OCI-LY1 (cell line): Measurements from ENCODE around the gene HIRA.

ENCODE experiments used
- H2AFZ ChIP-seq: fragments of 200-600 bp; sonication (generic), shearing (Covaris generic); 2 replicates; pipeline ENCODE4 v1.6.0; 2014; ENCODE audit warnings: antibody characterized with exemption, mild to moderate bottlenecking, low read length
- H3F3A ChIP-seq: fragments of 200-600 bp; sonication (generic), shearing (Covaris generic); 2 replicates; pipeline ENCODE4 v1.6.0; 2014; ENCODE audit warnings: mild to moderate bottlenecking, antibody characterized with exemption, low read length, moderate library complexity; ENCODE audit not compliant: insufficient read depth
- H3K27ac ChIP-seq: fragments of 200-600 bp; sonication (generic); 2 replicates; pipeline ENCODE4 v1.5.1; 2014; ENCODE audit warnings: low read length, mixed run types, mild to moderate bottlenecking, low read depth; ENCODE audit not compliant: poor library complexity, severe bottlenecking
- H3K27me3 ChIP-seq: fragments of 200-600 bp; sonication (generic); 2 replicates; pipeline ENCODE4 v1.6.0; 2014; ENCODE audit warnings: antibody characterized with exemption, mild to moderate bottlenecking, low read length, moderate library complexity; ENCODE audit not compliant: insufficient read depth
- H3K36me3 ChIP-seq: fragments of 200-600 bp; sonication (generic); 2 replicates; pipeline ENCODE4 v1.6.1; 2014; ENCODE audit warnings: mild to moderate bottlenecking, antibody characterized with exemption, low read length, moderate library complexity, mixed read lengths; ENCODE audit not compliant: insufficient read depth
- H3K4me1 ChIP-seq: fragments of 200-600 bp; sonication (generic); 2 replicates; pipeline ENCODE4 v1.5.1; 2014; ENCODE audit warnings: mild to moderate bottlenecking, low read length, moderate library complexity; ENCODE audit not compliant: insufficient read depth, severe bottlenecking
- H3K4me2 ChIP-seq: fragments of 200-600 bp; sonication (generic), shearing (Covaris generic); 2 replicates; pipeline ENCODE4 v1.6.1; 2014; ENCODE audit warnings: low read length
- H3K4me3 ChIP-seq: fragments of 200-600 bp; sonication (generic); 2 replicates; pipeline ENCODE4 v1.5.1; 2014; ENCODE audit warnings: low read length, low read depth, mild to moderate bottlenecking, mixed read lengths; ENCODE audit not compliant: poor library complexity, severe bottlenecking
- H3K79me2 ChIP-seq: fragments of 200-600 bp; shearing (Covaris generic); 2 replicates; pipeline ENCODE4 v1.6.1; 2016; ENCODE audit warnings: mixed run types, low read length, mixed read lengths; ENCODE audit not compliant: insufficient read depth
- H3K9ac ChIP-seq: fragments of 200-600 bp; sonication (generic), shearing (Covaris generic); 2 replicates; pipeline ENCODE4 v1.6.1; 2014; ENCODE audit warnings: mild to moderate bottlenecking, low read length, mixed read lengths
- H3K9me2 ChIP-seq: fragments of 200-600 bp; sonication (generic), shearing (Covaris generic); 2 replicates; pipeline ENCODE4 v1.6.1; 2014; ENCODE audit warnings: low read depth, mild to moderate bottlenecking, low read length, mixed read lengths
- H3K9me3 ChIP-seq: fragments of 200-600 bp; shearing (Covaris generic); 2 replicates; pipeline ENCODE4 v1.6.1; 2014; ENCODE audit warnings: low read length, mixed read lengths
- H4K20me1 ChIP-seq: fragments of 200-600 bp; sonication (generic), shearing (Covaris generic); 2 replicates; pipeline ENCODE4 v1.6.0; 2016; ENCODE audit warnings: mild to moderate bottlenecking, low read length; ENCODE audit not compliant: insufficient read depth
- CTCF ChIP-seq: fragments of 200-600 bp; sonication (generic), shearing (Covaris generic); IDR thresholded peaks from 2 replicates; pipeline ENCODE4 v1.5.1; 2017; ENCODE audit warnings: mild to moderate bottlenecking, antibody characterized with exemption, low read length, moderate library complexity, mixed read lengths
- EZH2 ChIP-seq: fragments of 200-600 bp; sonication (generic), shearing (Covaris generic); IDR thresholded peaks from 2 replicates; pipeline ENCODE4 v1.8.0; 2017; ENCODE audit warnings: borderline replicate concordance, mixed run types, mild to moderate bottlenecking, antibody characterized with exemption, low read length, moderate library complexity, mixed read lengths

HIRA gene

GRCh38 chr22:19351604-19352003, 79.9 kb downstream of the HIRA start:
- no peak overlapping the region for H2AFZ ChIP-seq
- H3K79me2 ChIP-seq: no peaks in the 10 kb centered on the region
- H3K36me3 ChIP-seq: peaks cover 92% of the 10 kb centered on the region
- H3K4me2 ChIP-seq: no peak overlapping the region
- TF ChIP-seq CTCF (no peak), EZH2 (no peak)
- H3K4me1 ChIP-seq: no peaks in the 10 kb centered on the region
- no peaks in the 10 kb centered on the region for H3K9me3 ChIP-seq
- no peak overlapping the region for H3K27ac ChIP-seq
- no peaks in the 10 kb centered on the region for H3K27me3 ChIP-seq
- no peak overlapping the region for H3K4me3 ChIP-seq
- H3F3A ChIP-seq: no peaks in the 10 kb centered on the region
- H3K9me2 ChIP-seq: no peaks in the 10 kb centered on the region
- no peaks in the 10 kb centered on the region for H4K20me1 ChIP-seq
- H3K9ac ChIP-seq: no peak overlapping the region

GRCh38 chr22:19350947-19351346, 80.6 kb downstream of the HIRA start:
- Histone ChIP-seq H3K4me2 (no peak overlapping the region), H3K9ac (no peak overlapping the region), H3K4me3 (no peak overlapping the region), H3K9me3 (no peaks in the 10 kb centered on the region), H3K36me3 (peaks cover 92% of the 10 kb centered on the region), H3K4me1 (no peaks in the 10 kb centered on the region), H3F3A (no peaks in the 10 kb centered on the region), H4K20me1 (no peaks in the 10 kb centered on the region), H2AFZ (no peak overlapping the region), H3K27me3 (no peaks in the 10 kb centered on the region), H3K27ac (no peak overlapping the region), H3K79me2 (no peaks in the 10 kb centered on the region), H3K9me2 (no peaks in the 10 kb centered on the region)
- TF ChIP-seq EZH2 (no peak), CTCF (no peak)

GRCh38 chr22:19350476-19350859, 81.1 kb downstream of the HIRA start:
- Histone ChIP-seq H3K4me2 (no peak overlapping the region), H3K79me2 (no peaks in the 10 kb centered on the region), H3K4me1 (no peaks in the 10 kb centered on the region), H3K9me2 (no peaks in the 10 kb centered on the region), H3K36me3 (peaks cover 90% of the 10 kb centered on the region), H3K4me3 (no peak overlapping the region), H3K27me3 (no peaks in the 10 kb centered on the region), H4K20me1 (no peaks in the 10 kb centered on the region), H3K27ac (no peak overlapping the region), H3F3A (no peaks in the 10 kb centered on the region), H3K9ac (no peak overlapping the region), H3K9me3 (no peaks in the 10 kb centered on the region), H2AFZ (no peak overlapping the region)
- TF ChIP-seq EZH2 (no peak), CTCF (no peak)
